HepG2 (cell line): ENCODE results near the gene NUP93. TPM values are rescaled to one million over a fixed set of nuclear protein-coding genes. Genes with fewer than 3 reads are reported as not detected.
A peak's percentile ranks its signal among the peaks of the same experiment; 100 is the strongest.

ENCODE experiments used
- FOXJ3 ChIP-seq: sonication (generic); formaldehyde crosslinking; IDR thresholded peaks from 2 replicates; pipeline ENCODE4 v1.4.0; 2020; ENCODE audit warnings: missing genetic modification reagents, mild to moderate bottlenecking, borderline replicate concordance
- HIVEP1 ChIP-seq: sonication (generic); formaldehyde crosslinking; IDR thresholded peaks from 2 replicates; pipeline ENCODE4 v1.4.0; 2020; ENCODE audit warnings: mild to moderate bottlenecking, missing genetic modification reagents
- IKZF4 ChIP-seq: sonication (generic); formaldehyde crosslinking; IDR thresholded peaks from 2 replicates; pipeline ENCODE4 v1.5.1; 2020; ENCODE audit warnings: borderline replicate concordance, mild to moderate bottlenecking, low read depth, missing genetic modification reagents; ENCODE audit errors: not compliant biosample characterization
- ISX ChIP-seq: sonication (generic); formaldehyde crosslinking; conservative IDR thresholded peaks from 2 replicates; pipeline ENCODE4 v1.5.0; 2020; ENCODE audit warnings: missing genetic modification reagents
- KDM6A ChIP-seq: IDR thresholded peaks from 2 replicates; pipeline ENCODE4 v1.6.1; 2016; ENCODE audit warnings: low read depth
- KLF15 ChIP-seq: sonication (generic); formaldehyde crosslinking; IDR thresholded peaks from 2 replicates; pipeline ENCODE4 v1.8.1; 2023; ENCODE audit warnings: borderline replicate concordance, mild to moderate bottlenecking, inconsistent platforms, missing genetic modification reagents, mixed read lengths
- MAZ ChIP-seq, 2 experiments: sonication (generic) in 1 of 2; formaldehyde crosslinking in 1 of 2; IDR thresholded peaks; 2 replicates each; pipeline versions ENCODE4 v1.5.0 to v1.6.1; 2012 to 2020; ENCODE audit warnings: low read depth in 2 of 2, mild to moderate bottlenecking in 2 of 2, borderline replicate concordance in 1 of 2, improper control_type of control experiment in 1 of 2, low read length in 1 of 2, missing genetic modification reagents in 1 of 2, moderate library complexity in 1 of 2
- PHB2 ChIP-seq: fragments of 450-650 bp; IDR thresholded peaks from 2 replicates; pipeline ENCODE4 v1.6.1; 2018; ENCODE audit not compliant: partially characterized antibody
- RBM39 ChIP-seq: fragments of 200-400 bp; formaldehyde crosslinking; IDR thresholded peaks from one replicate; pipeline ENCODE4 v1.6.1; 2018; ENCODE audit warnings: antibody characterized with exemption, mild to moderate bottlenecking, low read depth, low read length; ENCODE audit not compliant: poor library complexity, severe bottlenecking
- RFXANK ChIP-seq: IDR thresholded peaks from 2 replicates; pipeline ENCODE4 v1.6.1; 2016
- SETDB1 ChIP-seq: sonication (generic); formaldehyde crosslinking; IDR thresholded peaks from 2 replicates; pipeline ENCODE4 v1.5.1; 2020; ENCODE audit warnings: missing genetic modification reagents, mild to moderate bottlenecking, borderline replicate concordance
- SOX6 ChIP-seq, 2 experiments: fragments of 450-650 bp in 1 of 2; sonication (generic) in 1 of 2; formaldehyde crosslinking in 1 of 2; IDR thresholded peaks; 2 replicates each; pipeline versions ENCODE4 v1.4.0 to v1.6.1; 2017 to 2020; ENCODE audit warnings: antibody characterized with exemption in 1 of 2, mild to moderate bottlenecking in 1 of 2, missing genetic modification reagents in 1 of 2
- ZFP82 ChIP-seq: sonication (generic); formaldehyde crosslinking; IDR thresholded peaks from 2 replicates; pipeline ENCODE4 v1.5.1; 2020; ENCODE audit warnings: mild to moderate bottlenecking, missing genetic modification reagents, borderline replicate concordance
- ZNF430 ChIP-seq: sonication (generic); formaldehyde crosslinking; IDR thresholded peaks from 2 replicates; pipeline ENCODE4 v1.9.0; 2021; ENCODE audit warnings: mild to moderate bottlenecking, missing genetic modification reagents
- ZNF547 ChIP-seq: sonication (generic); formaldehyde crosslinking; IDR thresholded peaks from 2 replicates; pipeline ENCODE4 v1.5.1; 2020; ENCODE audit warnings: mild to moderate bottlenecking, missing genetic modification reagents
- ZNF878 ChIP-seq: sonication (generic); formaldehyde crosslinking; IDR thresholded peaks from 2 replicates; pipeline ENCODE4 v1.8.1; 2023; ENCODE audit warnings: mild to moderate bottlenecking, missing genetic modification reagents, moderate library complexity
- polyA plus RNA-seq, 8 experiments: library from polyadenylated mRNA; depleted of rRNA in 3 of 8; stranded (reverse) in 7 of 8; unstranded in 1 of 8; fragments of >200 nt; fragmentation: Illumina TruSeq in 4 of 8; extraction: Trizol in 4 of 8; gene quantifications; 2 replicates each; pipeline versions ENCODE4 v1.2.1 to v1.2.3, GENCODE V29; 2011 to 2016; ENCODE audit warnings: low read depth in 4 of 8, missing spikeins in 1 of 8, mixed read lengths in 1 of 8; ENCODE audit not compliant: insufficient read depth in 1 of 8
- total RNA-seq, 5 experiments: library from RNA; depleted of rRNA; stranded (reverse); fragments of >200 nt; fragmentation: Illumina TruSeq; extraction: Trizol; gene quantifications; 2 replicates each; pipeline ENCODE4 v1.2.3, GENCODE V29; 2016; ENCODE audit warnings: low read depth in 1 of 5
- TF ChIP-seq, protein P1 (sequence below): sonication (generic); formaldehyde crosslinking; IDR thresholded peaks from 2 replicates; pipeline ENCODE4 v1.4.0; 2020; ENCODE audit warnings: missing genetic modification reagents, mild to moderate bottlenecking, borderline replicate concordance
- TF ChIP-seq, protein P2 (sequence below): sonication (generic); formaldehyde crosslinking; IDR thresholded peaks from 2 replicates; pipeline ENCODE4 v1.4.0; 2020; ENCODE audit warnings: mild to moderate bottlenecking, missing genetic modification reagents, borderline replicate concordance
- TF ChIP-seq, protein P3 (sequence below): sonication (generic); formaldehyde crosslinking; IDR thresholded peaks from 2 replicates; pipeline ENCODE4 v1.9.0; 2021; ENCODE audit warnings: missing genetic modification reagents, mild to moderate bottlenecking, borderline replicate concordance
- TF ChIP-seq, protein P4 (sequence below): sonication (generic); formaldehyde crosslinking; IDR thresholded peaks from 2 replicates; pipeline ENCODE4 v1.4.0; 2020; ENCODE audit warnings: missing genetic modification reagents, borderline replicate concordance

The NUP93 gene
- total and polyA plus RNA-seq, 2 of the 13 experiments (the other 11 are each of a cell fraction or from before 2014, with no cell fraction given) = 58.5 to 140 TPM

DNA sequence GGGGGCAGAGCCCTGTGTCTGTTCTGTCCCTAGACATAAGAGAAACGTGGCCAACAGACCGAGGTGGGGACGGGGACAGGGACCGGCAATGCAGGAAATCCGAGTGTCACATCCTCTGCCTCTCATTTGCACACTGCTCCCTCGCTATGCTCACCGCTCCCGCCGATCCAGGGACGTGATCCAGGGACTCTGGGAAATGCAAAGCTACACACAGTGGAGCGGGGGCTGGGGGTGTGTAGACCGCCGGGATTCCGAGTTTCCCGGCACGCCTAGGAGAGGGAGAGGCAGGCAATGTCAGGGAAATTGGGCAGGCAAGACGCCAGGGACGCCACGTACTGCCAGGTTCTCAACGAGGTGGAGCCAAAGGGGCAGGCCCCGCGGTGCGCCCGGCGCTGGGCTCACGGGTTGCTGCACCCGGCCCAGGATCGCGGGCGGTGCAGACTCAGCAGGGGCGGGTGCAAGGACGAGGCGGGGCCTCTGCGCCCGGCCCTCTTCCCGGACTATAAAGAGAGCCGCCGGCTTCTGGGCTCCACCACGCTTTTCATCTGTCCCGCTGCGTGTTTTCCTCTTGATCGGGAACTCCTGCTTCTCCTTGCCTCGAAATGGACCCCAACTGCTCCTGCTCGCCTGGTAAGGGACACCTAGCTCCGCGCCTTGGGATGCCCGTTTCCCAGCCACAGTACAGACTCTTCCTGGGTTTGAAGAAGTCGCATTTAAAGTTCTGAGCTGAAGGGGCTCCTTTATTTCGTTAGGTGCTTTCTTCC lies 47.8 kb upstream of the NUP93 start, which contains the start of gene MT1X (continued):
- TF ChIP-seq, protein P1, sequence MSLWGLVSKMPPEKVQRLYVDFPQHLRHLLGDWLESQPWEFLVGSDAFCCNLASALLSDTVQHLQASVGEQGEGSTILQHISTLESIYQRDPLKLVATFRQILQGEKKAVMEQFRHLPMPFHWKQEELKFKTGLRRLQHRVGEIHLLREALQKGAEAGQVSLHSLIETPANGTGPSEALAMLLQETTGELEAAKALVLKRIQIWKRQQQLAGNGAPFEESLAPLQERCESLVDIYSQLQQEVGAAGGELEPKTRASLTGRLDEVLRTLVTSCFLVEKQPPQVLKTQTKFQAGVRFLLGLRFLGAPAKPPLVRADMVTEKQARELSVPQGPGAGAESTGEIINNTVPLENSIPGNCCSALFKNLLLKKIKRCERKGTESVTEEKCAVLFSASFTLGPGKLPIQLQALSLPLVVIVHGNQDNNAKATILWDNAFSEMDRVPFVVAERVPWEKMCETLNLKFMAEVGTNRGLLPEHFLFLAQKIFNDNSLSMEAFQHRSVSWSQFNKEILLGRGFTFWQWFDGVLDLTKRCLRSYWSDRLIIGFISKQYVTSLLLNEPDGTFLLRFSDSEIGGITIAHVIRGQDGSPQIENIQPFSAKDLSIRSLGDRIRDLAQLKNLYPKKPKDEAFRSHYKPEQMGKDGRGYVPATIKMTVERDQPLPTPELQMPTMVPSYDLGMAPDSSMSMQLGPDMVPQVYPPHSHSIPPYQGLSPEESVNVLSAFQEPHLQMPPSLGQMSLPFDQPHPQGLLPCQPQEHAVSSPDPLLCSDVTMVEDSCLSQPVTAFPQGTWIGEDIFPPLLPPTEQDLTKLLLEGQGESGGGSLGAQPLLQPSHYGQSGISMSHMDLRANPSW (CRISPR knock-in tag) = no peak
- TF ChIP-seq ZNF878 = no peak
- TF ChIP-seq SETDB1 (CRISPR knock-in tag) = no peak
- TF ChIP-seq, protein P2, sequence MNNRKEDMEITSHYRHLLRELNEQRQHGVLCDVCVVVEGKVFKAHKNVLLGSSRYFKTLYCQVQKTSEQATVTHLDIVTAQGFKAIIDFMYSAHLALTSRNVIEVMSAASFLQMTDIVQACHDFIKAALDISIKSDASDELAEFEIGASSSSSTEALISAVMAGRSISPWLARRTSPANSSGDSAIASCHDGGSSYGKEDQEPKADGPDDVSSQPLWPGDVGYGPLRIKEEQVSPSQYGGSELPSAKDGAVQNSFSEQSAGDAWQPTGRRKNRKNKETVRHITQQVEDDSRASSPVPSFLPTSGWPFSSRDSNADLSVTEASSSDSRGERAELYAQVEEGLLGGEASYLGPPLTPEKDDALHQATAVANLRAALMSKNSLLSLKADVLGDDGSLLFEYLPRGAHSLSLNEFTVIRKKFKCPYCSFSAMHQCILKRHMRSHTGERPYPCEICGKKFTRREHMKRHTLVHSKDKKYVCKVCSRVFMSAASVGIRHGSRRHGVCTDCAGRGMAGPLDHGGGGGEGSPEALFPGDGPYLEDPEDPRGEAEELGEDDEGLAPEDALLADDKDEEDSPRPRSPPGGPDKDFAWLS (CRISPR knock-in tag) = no peak
- TF ChIP-seq RBM39 = peak; percentile 90
- TF ChIP-seq IKZF4 = no peak
- no peak for TF ChIP-seq KDM6A (CRISPR knock-in tag)
- TF ChIP-seq, protein P3, sequence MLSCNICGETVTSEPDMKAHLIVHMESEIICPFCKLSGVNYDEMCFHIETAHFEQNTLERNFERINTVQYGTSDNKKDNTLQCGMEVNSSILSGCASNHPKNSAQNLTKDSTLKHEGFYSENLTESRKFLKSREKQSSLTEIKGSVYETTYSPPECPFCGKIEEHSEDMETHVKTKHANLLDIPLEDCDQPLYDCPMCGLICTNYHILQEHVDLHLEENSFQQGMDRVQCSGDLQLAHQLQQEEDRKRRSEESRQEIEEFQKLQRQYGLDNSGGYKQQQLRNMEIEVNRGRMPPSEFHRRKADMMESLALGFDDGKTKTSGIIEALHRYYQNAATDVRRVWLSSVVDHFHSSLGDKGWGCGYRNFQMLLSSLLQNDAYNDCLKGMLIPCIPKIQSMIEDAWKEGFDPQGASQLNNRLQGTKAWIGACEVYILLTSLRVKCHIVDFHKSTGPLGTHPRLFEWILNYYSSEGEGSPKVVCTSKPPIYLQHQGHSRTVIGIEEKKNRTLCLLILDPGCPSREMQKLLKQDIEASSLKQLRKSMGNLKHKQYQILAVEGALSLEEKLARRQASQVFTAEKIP (CRISPR knock-in tag) = no peak
- no peak for TF ChIP-seq SOX6 (IDR thresholded peaks at IDR 0.05)
- TF ChIP-seq SOX6 (CRISPR knock-in tag; IDR thresholded peaks at IDR 0.05) = peak; percentile 77
- TF ChIP-seq FOXJ3 = no peak
- no peak for TF ChIP-seq PHB2
- TF ChIP-seq HIVEP1 (CRISPR knock-in tag) = peak; percentile 74
- no peak for TF ChIP-seq ZFP82 (CRISPR knock-in tag)
- TF ChIP-seq ZNF547 (CRISPR knock-in tag) = 0 out of 2 replicates have a peak, but pooled peaks have one; percentile 45
- TF ChIP-seq, protein P4, sequence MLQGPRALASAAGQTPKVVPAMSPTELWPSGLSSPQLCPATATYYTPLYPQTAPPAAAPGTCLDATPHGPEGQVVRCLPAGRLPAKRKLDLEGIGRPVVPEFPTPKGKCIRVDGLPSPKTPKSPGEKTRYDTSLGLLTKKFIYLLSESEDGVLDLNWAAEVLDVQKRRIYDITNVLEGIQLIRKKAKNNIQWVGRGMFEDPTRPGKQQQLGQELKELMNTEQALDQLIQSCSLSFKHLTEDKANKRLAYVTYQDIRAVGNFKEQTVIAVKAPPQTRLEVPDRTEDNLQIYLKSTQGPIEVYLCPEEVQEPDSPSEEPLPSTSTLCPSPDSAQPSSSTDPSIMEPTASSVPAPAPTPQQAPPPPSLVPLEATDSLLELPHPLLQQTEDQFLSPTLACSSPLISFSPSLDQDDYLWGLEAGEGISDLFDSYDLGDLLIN (CRISPR knock-in tag) = no peak
- peak; percentile 60; the same call in 1 of the 2 replicates for TF ChIP-seq MAZ (IDR thresholded peaks at IDR 0.05; ENCODE audit: borderline replicate concordance, low read depth, low read length)
- peak; percentile 43; the same call in 1 of the 2 replicates for TF ChIP-seq MAZ (CRISPR knock-in tag; IDR thresholded peaks at IDR 0.05; ENCODE audit: low read depth)
- no peak for TF ChIP-seq ZNF430 (CRISPR knock-in tag)
- no peak; the same call in 1 of the 2 replicates for TF ChIP-seq KLF15 (CRISPR knock-in tag)
- TF ChIP-seq ISX (CRISPR knock-in tag) = no peak
- no peak for TF ChIP-seq RFXANK (CRISPR knock-in tag)
